22Rv1 (cell line): ENCODE measurements around the gene DTNBP1.

Source experiments
- H3K27ac ChIP-seq: fragments of 450-650 bp; 2 replicates; pipeline ENCODE4 v1.5.1; 2017
- ZFX ChIP-seq: fragments of 450-650 bp; IDR thresholded peaks from 2 replicates; pipeline ENCODE4 v1.6.1; 2017; ENCODE audit warnings: antibody characterized with exemption, borderline replicate concordance
- TF ChIP-seq, protein P1 (sequence below): fragments of 450-650 bp; IDR thresholded peaks from 2 replicates; pipeline ENCODE4 v1.5.1; 2017; ENCODE audit warnings: mild to moderate bottlenecking

The DTNBP1 gene

DNA sequence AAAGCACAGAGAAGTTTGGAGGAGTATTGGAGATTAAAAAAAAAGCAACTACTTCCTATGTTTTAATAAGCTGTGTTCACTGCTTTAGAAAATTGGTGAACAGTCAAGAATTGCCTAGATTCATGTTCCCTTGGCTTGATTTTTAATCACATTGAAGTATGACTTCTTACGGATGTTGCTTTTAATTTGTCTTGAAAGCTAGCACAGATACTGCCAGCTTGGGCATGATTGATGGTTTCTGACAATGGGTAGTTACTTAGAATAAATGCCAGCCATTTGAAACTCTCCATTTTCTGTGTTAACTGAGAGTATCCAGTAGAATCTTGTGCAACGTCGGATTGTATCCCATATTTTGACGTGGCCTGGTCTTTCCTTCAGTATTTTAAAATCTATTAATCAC lies 178.0 kb downstream of the DTNBP1 start:
- no peak for TF ChIP-seq ZFX
- TF ChIP-seq, protein P1, sequence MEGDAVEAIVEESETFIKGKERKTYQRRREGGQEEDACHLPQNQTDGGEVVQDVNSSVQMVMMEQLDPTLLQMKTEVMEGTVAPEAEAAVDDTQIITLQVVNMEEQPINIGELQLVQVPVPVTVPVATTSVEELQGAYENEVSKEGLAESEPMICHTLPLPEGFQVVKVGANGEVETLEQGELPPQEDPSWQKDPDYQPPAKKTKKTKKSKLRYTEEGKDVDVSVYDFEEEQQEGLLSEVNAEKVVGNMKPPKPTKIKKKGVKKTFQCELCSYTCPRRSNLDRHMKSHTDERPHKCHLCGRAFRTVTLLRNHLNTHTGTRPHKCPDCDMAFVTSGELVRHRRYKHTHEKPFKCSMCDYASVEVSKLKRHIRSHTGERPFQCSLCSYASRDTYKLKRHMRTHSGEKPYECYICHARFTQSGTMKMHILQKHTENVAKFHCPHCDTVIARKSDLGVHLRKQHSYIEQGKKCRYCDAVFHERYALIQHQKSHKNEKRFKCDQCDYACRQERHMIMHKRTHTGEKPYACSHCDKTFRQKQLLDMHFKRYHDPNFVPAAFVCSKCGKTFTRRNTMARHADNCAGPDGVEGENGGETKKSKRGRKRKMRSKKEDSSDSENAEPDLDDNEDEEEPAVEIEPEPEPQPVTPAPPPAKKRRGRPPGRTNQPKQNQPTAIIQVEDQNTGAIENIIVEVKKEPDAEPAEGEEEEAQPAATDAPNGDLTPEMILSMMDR, result no peak
- no peak overlapping the region for H3K27ac ChIP-seq

DNA sequence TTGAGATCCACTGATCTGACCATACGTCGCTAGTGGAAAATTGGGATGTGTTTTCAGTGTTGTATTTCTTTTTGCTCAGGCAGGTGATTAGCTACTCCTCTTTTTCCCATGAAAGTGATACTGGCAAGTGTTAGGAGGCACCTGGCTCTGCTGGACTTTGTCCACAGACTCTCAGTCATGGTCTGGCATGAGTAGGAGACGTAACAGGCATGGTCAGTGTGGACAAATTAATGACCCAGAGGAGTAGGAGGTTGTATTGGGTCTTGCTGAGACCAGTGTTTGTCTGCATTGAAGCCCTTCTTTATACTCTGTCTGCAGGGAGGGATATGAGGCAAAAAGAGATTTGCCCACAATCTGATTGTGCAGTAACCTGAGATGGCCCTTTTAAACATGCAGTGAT lies 178.7 kb downstream of the DTNBP1 start:
- no peak overlapping the region for H3K27ac ChIP-seq
- TF ChIP-seq ZFX, result no peak
- TF ChIP-seq, protein P1, result no peak

- H3K27ac ChIP-seq, result no peak overlapping the region
- TF ChIP-seq, protein P1, result no peak
- no peak for TF ChIP-seq ZFX
Measured at GRCh38 chr6:15483060-15483459, 179.8 kb downstream of the DTNBP1 start.

DNA sequence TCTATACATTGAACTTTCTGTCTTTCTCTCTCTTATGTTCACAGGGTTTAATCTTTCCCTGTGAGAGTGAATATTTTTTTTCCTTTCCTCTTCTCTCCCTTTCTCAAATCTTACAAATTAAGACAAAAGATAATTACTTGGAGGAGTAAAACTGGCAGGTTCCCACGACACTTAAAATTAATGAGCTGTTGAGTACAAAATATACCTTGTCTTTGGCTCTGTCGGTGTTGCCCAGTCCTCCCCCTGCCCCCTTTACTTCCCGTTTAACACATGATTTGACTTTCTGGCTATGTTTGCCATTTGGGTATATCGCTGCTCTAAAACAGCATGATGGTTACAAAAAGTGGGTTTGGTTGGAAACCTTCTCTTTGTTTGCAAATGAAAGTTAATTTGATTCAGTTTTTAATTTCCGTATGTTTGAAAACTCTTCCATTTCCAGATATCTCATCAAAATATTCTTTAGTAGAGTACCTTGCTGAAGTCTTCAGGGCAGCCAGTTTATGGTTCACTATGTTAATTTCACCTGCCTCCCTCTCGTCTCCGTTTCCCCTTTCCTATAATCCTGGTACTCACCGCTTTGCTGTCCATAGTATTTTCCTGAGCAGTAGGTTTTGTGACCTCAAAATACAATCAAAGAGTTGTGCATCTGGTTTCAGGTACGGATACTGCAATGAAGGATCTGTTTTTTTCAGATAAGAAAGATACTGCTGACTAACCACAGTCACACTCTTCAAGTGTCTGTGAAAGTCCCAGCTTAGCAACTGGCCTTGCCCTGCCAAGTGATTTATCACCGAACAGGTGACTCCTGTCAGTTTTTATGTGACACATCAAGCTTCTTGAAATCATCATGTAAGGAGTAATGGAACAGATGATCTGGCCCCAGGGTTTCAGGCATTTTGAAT lies 181.2 kb downstream of the DTNBP1 start:
- TF ChIP-seq, protein P1, result no peak
- no peak for TF ChIP-seq ZFX
- no peak overlapping the region for H3K27ac ChIP-seq

- H3K27ac ChIP-seq, result no peak overlapping the region
- TF ChIP-seq, protein P1, result no peak
- no peak for TF ChIP-seq ZFX
Measured at GRCh38 chr6:15480525-15480924, 182.3 kb downstream of the DTNBP1 start.

GRCh38 chr6:15479761-15480160 lies 183.1 kb downstream of the DTNBP1 start:
- H3K27ac ChIP-seq, result no peak overlapping the region

GRCh38 chr6:15477746-15478145 lies 185.1 kb downstream of the DTNBP1 start:
- no peak overlapping the region for H3K27ac ChIP-seq
- TF ChIP-seq, protein P1, result no peak
- no peak for TF ChIP-seq ZFX

More at GRCh38 chr6:15479761-15480160, 183.1 kb downstream of the DTNBP1 start:
- TF ChIP-seq ZFX, result no peak
- TF ChIP-seq, protein P1, result no peak
